BLaER1 treated with 17β-estradiol and CSF1 and Interleukin-3, amounts not matched to agents 10 nM and 100 nM (cell line): Measurements from ENCODE around the gene LILRA2.
"Not testable (repeated sequence)": the region's sequence is repeated elsewhere in the genome, so short reads cannot be mapped to it uniquely, and the experiment has no call there.

ENCODE experiments used
- H3K27ac ChIP-seq, 11 experiments: shearing (Covaris generic); formaldehyde crosslinking; 2 replicates each; pipeline ENCODE4 v1.8.1; 2022
- H3K27me3 ChIP-seq, 11 experiments: shearing (Covaris generic); formaldehyde crosslinking; 2 replicates each; pipeline ENCODE4 v1.8.1; 2022
- H3K36me3 ChIP-seq, 11 experiments: shearing (Covaris generic); formaldehyde crosslinking; 2 replicates each; pipeline ENCODE4 v1.8.1; 2022
- H3K4me1 ChIP-seq, 10 experiments: shearing (Covaris generic); formaldehyde crosslinking; 2 replicates each; pipeline ENCODE4 v1.8.1; 2022
- H3K4me2 ChIP-seq, 11 experiments: shearing (Covaris generic); formaldehyde crosslinking; 2 replicates each; pipeline ENCODE4 v1.8.1; 2022
- H3K4me3 ChIP-seq, 10 experiments: shearing (Covaris generic); formaldehyde crosslinking; 2 replicates each; pipeline ENCODE4 v1.8.1; 2022
- H3K9ac ChIP-seq, 11 experiments: shearing (Covaris generic); formaldehyde crosslinking; 2 replicates each; pipeline ENCODE4 v1.8.1; 2022
- H3K9me3 ChIP-seq, 11 experiments: shearing (Covaris generic); formaldehyde crosslinking; replicated peaks in 1 of 11; 2 replicates each; pipeline ENCODE4 v1.8.1; 2022
- H4K20me1 ChIP-seq, 11 experiments: shearing (Covaris generic); formaldehyde crosslinking; 2 replicates each; pipeline ENCODE4 v1.8.1; 2022
- Cebpa-rat ChIP-seq, 11 experiments: shearing (Covaris generic); IDR thresholded peaks; 2 replicates each; pipeline ENCODE4 v1.8.1; 2022

Gene LILRA2

DNA sequence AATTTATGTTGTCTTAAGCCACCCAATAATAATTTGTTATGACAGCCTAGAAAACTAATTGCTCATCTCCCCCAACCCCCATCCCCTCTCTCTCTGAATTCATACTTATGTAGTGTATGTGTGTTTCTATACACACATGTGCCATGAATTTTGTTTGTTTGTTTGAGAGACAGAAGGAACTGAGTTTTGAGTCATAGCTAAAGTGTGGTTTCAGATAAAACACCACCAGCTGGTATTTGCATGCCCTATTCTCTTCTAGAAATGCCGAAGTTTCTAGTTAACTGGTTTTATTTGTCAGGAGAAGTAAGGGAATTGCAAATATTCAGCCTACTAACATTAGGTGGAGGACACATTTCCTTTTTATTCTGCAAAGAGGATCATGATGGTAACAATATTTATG is 17.4 kb upstream of the LILRA2 start:
- H3K4me3 ChIP-seq, result no peak overlapping the region
- no peaks in the 10 kb centered on the region for H3K9me3 ChIP-seq
- H3K27me3 ChIP-seq, result no peaks in the 10 kb centered on the region
- peaks cover 17 to 28% (median 20%) of the 10 kb centered on the region in 10 experiments for H3K4me1 ChIP-seq
- no peak overlapping the region for H3K9ac ChIP-seq
- H3K4me2 ChIP-seq, result no peak overlapping the region
- no peaks in the 10 kb centered on the region for H4K20me1 ChIP-seq
- H3K36me3 ChIP-seq, result no peaks in the 10 kb centered on the region
- no peak overlapping the region for H3K27ac ChIP-seq
- no peak for TF ChIP-seq Cebpa-rat (IDR thresholded peaks at IDR 0.05)

GRCh38 chr19:54558339-54558738 is 15.3 kb upstream of the LILRA2 start:
- H3K36me3 ChIP-seq, result no peaks in the 10 kb centered on the region
- H3K4me2 ChIP-seq, result no peak overlapping the region
- no peak overlapping the region for H3K27ac ChIP-seq
- H3K9me3 ChIP-seq, result no peaks in the 10 kb centered on the region
- H3K9ac ChIP-seq, result no peak overlapping the region
- no peak overlapping the region for H3K4me3 ChIP-seq
- no peaks in the 10 kb centered on the region for H4K20me1 ChIP-seq
- H3K27me3 ChIP-seq, result no peaks in the 10 kb centered on the region
- peaks cover 9 to 19% (median 12%) of the 10 kb centered on the region in 10 experiments; a peak in 17 of 20 replicates for H3K4me1 ChIP-seq
- TF ChIP-seq Cebpa-rat (IDR thresholded peaks at IDR 0.05), result no peak

GRCh38 chr19:54560881-54561385 is 12.7 kb upstream of the LILRA2 start:
- H3K4me2 ChIP-seq, result 0 out of 22 replicates have a peak overlapping the region, but pooled peaks of 1 of the 11 experiments have one; percentile 59
- no peak for TF ChIP-seq Cebpa-rat (IDR thresholded peaks at IDR 0.05)
- H3K27me3 ChIP-seq, result no peaks in the 10 kb centered on the region

DNA sequence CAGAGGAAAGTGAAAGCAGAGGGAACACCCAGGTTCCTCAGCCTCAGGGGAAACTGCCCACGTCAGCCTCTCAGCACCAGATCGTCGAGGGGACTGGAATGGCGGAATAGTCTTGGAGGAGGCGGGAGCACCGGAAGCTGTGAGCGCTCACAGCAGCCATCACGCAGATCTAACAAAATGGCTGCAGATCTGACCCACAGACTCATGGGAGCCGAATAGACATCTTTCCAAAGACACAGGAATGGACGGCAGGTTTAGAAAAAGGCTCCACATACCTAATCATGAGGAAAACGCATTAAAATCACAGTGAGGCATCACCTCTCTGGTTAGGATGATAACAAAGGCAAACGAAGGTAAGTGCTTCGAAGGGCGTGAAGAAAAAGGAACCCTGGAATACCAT is 11.8 kb upstream of the LILRA2 start:
- Histone ChIP-seq H3K27me3 (no peaks in the 10 kb centered on the region), H3K9me3 (no peaks in the 10 kb centered on the region), H3K4me2 (peak overlapping the region; percentile 8 to 79 (median 50); a peak in 20 of 22 replicates)

More at GRCh38 chr19:54560881-54561385, 12.7 kb upstream of the LILRA2 start:
- no peaks in the 10 kb centered on the region for H3K36me3 ChIP-seq
- H3K4me1 ChIP-seq, result peaks cover 5 to 12% (median 8%) of the 10 kb centered on the region in 10 experiments; a peak in 17 of 20 replicates
- H3K4me3 ChIP-seq, result no peak overlapping the region
- no peak overlapping the region for H3K9ac ChIP-seq
- H3K9me3 ChIP-seq, result no peaks in the 10 kb centered on the region
- H4K20me1 ChIP-seq, result no peaks in the 10 kb centered on the region
- no peak overlapping the region for H3K27ac ChIP-seq

GRCh38 chr19:54563206-54563605 is 10.4 kb upstream of the LILRA2 start:
- not testable (repeated sequence) for H3K9me3 ChIP-seq

More for the DNA sequence above, 11.8 kb upstream of the LILRA2 start:
- TF ChIP-seq Cebpa-rat (IDR thresholded peaks at IDR 0.05), result no peak
- Histone ChIP-seq H3K27ac (no peak overlapping the region), H3K36me3 (no peaks in the 10 kb centered on the region), H3K9ac (no peak overlapping the region), H3K4me1 (peaks cover 5 to 14% (median 11%) of the 10 kb centered on the region in 10 experiments; a peak in 17 of 20 replicates), H4K20me1 (no peaks in the 10 kb centered on the region), H3K4me3 (no peak overlapping the region)

DNA sequence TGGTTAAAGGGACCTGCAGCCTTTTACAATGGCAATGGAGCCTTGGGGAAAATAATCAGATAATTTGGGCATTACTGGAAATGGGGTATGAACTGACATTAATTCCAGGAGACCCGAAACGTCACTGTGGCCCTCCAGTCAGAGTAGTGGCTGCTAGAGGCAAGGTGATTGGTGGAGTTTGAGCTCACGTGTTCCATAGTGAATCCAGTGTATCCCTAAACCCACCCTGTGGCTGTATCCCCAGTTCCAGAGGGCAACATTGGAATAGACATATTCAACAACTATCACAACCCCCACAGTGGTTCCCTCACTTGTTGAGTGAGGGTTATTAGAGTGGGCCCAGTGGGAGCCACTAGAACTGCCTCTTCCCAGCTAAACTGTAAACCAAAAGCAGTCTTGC is 3.3 kb upstream of the LILRA2 start:
- Histone ChIP-seq H3K9me3 (peaks cover 0 to 7% (median 0%) of the 10 kb centered on the region in 11 experiments; a peak in 2 of 22 replicates), H3K9ac (no peak overlapping the region), H4K20me1 (peaks cover 0 to 9% (median under 1%) of the 10 kb centered on the region in 11 experiments; a peak in 5 of 22 replicates), H3K4me3 (no peak overlapping the region), H3K4me1 (peaks cover 50 to 82% (median 67%) of the 10 kb centered on the region in 10 experiments), H3K27ac (peak overlapping the region in 3 of 11 experiments; percentile 1 to 99 (median 98); a peak in 3 of 22 replicates), H3K36me3 (peaks cover 0 to 20% (median 9%) of the 10 kb centered on the region in 11 experiments; a peak in 13 of 22 replicates), H3K4me2 (peak overlapping the region in 4 of 11 experiments; percentile 99 to 100 (median 100); a peak in 6 of 22 replicates), H3K27me3 (no peaks in the 10 kb centered on the region)
- TF ChIP-seq Cebpa-rat (IDR thresholded peaks at IDR 0.05), result no peak

More at GRCh38 chr19:54563206-54563605, 10.4 kb upstream of the LILRA2 start:
- H3K9ac ChIP-seq, H3K4me3 ChIP-seq, H3K4me2 ChIP-seq, H3K27ac ChIP-seq, H4K20me1 ChIP-seq, H3K27me3 ChIP-seq, H3K36me3 ChIP-seq: not testable (repeated sequence)
- H3K4me1 ChIP-seq, result peaks cover 6 to 28% (median 17%) of the 10 kb centered on the region in 10 experiments; a peak in 19 of 20 replicates

DNA sequence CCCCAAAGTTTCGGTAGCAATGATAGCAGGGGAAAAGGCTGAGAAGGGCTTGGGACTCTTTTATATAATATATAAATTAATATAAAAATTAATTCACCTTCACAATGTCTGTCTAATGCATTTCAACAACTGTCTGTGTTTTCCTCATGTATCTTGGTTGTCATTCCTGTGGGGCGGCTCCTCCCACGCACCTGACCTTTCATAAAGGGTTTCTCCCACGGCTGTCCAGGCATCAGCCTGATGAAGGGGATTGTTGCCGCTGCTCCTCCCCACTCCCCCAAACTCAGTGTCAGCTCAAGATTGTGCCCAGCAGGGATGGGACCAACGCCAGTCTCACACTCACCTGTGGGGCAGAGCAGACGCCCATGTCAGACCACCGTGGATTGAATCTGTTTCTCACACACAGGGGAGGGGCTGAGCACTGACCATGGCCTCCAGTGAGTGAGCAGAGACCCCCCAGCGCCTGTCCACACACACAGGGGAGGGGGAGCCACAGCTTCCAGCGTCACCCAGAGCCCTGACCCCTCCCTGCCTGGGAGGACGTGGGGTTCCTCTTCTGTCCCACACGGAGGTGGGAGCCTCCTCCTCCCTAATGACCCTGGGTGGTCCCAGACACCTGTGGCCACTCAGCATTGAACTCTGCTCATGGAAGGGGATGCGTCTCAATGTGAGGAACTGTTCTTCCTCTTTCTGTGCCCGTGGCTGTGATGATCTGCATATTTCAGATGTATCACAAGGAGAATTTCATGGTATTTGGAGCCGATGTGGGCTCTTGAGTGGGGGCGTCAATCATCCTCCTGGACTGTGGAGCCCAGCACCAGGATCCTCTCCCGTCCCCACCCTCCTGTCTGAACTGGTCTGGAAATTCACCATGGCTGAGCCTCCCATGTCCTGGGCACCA is 1.6 kb upstream of the LILRA2 start:
- Histone ChIP-seq H3K4me3 (peak overlapping the region; percentile 16 to 88 (median 74); a peak in 19 of 20 replicates), H4K20me1 (peaks cover 0 to 24% (median 13%) of the 10 kb centered on the region in 11 experiments; a peak in 14 of 22 replicates), H3K4me1 (peaks cover 65 to 88% (median 80%) of the 10 kb centered on the region in 10 experiments), H3K36me3 (peaks cover 6 to 35% (median 23%) of the 10 kb centered on the region in 11 experiments), H3K9ac (peak overlapping the region; percentile 48 to 96 (median 90); a peak in 20 of 22 replicates), H3K27ac (peak overlapping the region; percentile 50 to 99 (median 97); a peak in 21 of 22 replicates), H3K4me2 (peak overlapping the region; percentile 92 to 100 (median 99))
- not testable (repeated sequence) for H3K27me3 ChIP-seq, H3K9me3 ChIP-seq

DNA sequence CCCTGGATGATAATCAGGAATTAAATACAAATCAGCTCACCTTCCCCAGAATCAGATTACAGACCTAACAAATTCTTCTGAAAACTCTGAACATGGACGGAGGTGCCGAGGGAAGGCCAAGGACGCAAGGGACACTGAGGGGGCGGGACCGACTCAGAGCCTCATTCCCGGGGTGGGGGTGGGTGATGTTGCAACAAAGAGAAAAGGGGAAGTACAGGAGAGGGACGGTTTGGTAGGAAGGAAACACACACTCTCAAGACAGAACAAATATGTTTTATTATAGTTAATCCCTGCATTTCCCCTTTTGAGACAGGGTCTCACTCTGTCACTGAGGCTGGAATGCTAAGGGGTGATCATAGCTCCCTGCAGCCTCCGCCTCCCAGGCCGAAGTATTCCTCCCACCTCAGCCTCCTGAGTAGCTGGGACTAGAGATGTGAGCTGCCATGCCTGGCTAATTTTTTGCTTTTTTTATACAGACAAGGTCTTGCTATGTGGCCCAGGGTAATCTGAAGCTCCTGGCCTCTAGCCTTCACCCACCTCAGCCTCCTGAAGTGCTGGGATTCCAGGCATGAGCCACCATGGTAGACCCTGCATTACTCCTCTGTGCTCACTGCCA is 786 bp upstream of the LILRA2 start:
- Histone ChIP-seq H3K9ac (peak overlapping the region; percentile 76 to 96 (median 90); a peak in 21 of 22 replicates), H3K4me1 (peaks cover 71 to 86% (median 82%) of the 10 kb centered on the region in 10 experiments), H3K4me3 (peak overlapping the region; percentile 52 to 88 (median 74)), H3K9me3 (peaks cover 0 to 16% (median 6%) of the 10 kb centered on the region in 11 experiments; a peak in 11 of 22 replicates), H4K20me1 (peaks cover 0 to 30% (median 19%) of the 10 kb centered on the region in 11 experiments; a peak in 15 of 22 replicates), H3K27me3 (no peaks in the 10 kb centered on the region), H3K36me3 (peaks cover 13 to 42% (median 30%) of the 10 kb centered on the region in 11 experiments), H3K4me2 (peak overlapping the region; percentile 92 to 100 (median 99)), H3K27ac (peak overlapping the region; percentile 53 to 99 (median 97); a peak in 21 of 22 replicates)
- TF ChIP-seq Cebpa-rat (IDR thresholded peaks at IDR 0.05), result peak; percentile 63 to 90 (median 79); a peak in 18 of 22 replicates
